ENCODE measurements around the gene TRMT2A.
A peak's percentile ranks its signal among the peaks of the same experiment; 100 is the strongest.

Gene TRMT2A

DNA sequence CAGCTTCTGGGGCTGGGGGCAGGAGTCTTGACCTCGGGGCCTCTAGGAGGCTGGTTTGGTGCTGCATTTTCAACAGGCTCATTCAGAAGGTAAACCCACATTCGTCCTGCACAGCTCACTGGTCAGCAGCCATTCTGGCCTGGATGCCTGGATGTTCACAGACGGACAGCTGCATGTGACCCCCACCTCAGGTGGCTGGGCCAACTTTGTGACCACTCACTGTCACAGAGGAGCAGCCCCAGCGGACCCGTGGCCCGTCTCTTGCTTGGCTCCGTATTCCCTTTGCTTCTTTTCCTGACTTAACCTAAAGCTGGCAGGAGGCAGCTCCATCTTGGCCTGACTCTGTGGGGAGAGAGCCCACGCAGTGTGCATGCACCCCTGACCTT lies 28.8 kb downstream of the TRMT2A start:
- DNase-seq (ENCODE audit: low read depth), result no peak
- no peak overlapping the region for H3K4me3 ChIP-seq (ENCODE audit: low read depth, low read length)
- TF ChIP-seq, protein P1, sequence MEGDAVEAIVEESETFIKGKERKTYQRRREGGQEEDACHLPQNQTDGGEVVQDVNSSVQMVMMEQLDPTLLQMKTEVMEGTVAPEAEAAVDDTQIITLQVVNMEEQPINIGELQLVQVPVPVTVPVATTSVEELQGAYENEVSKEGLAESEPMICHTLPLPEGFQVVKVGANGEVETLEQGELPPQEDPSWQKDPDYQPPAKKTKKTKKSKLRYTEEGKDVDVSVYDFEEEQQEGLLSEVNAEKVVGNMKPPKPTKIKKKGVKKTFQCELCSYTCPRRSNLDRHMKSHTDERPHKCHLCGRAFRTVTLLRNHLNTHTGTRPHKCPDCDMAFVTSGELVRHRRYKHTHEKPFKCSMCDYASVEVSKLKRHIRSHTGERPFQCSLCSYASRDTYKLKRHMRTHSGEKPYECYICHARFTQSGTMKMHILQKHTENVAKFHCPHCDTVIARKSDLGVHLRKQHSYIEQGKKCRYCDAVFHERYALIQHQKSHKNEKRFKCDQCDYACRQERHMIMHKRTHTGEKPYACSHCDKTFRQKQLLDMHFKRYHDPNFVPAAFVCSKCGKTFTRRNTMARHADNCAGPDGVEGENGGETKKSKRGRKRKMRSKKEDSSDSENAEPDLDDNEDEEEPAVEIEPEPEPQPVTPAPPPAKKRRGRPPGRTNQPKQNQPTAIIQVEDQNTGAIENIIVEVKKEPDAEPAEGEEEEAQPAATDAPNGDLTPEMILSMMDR (IDR thresholded peaks at IDR 0.05; ENCODE audit: low read depth, low read length, missing control alignments), result no peak

DNA sequence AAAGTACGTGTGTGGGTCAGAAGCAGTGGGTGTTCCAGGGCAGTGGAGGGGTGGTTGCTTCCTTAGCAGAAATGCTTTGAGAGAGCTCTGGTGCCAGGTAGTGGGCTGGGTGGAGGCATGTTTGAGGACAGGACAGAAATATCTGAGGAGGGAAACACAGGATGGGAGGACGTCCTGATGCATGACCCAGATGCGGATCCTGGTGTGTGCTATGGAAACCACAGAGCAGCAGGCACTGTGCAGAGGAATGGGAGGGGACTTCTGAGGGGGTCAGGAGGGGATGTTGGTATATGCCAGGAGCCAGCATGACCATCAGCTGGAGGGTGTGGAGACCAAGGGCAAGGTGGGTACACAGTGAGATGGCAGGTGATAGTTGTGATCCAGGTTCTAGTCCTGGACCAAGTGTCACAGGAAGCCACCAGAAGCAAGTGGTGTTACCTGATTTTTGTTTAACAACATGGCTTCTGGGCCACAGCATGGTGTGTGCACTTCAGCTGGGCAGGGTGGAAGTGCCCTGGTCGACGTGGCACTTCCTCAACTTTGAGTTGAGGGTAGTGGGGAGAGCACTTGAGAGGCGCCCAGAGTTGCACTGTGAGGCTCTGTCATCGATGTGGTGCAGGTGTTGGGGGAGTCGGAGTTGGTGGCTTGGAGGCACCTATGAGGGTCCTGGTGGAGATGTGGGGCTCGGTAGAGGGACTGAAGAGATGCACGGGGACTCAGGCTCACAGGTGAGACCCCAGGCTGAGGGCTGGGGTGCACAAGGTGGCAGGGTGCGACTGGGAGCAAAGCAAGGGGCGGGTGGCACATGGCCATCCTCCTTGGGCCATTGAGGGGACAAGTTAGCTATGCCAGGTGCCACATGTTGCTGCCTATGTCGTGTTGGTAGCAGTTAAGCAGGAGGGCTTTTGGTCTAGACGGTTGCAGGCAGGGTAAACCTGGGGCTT lies 29.4 kb downstream of the TRMT2A start:
- TF ChIP-seq, protein P1 (IDR thresholded peaks at IDR 0.05; ENCODE audit: low read depth, low read length, missing control alignments), result no peak
- DNase-seq (ENCODE audit: low read depth), result no peak
- H3K4me3 ChIP-seq (ENCODE audit: low read depth, low read length), result no peak overlapping the region

DNA sequence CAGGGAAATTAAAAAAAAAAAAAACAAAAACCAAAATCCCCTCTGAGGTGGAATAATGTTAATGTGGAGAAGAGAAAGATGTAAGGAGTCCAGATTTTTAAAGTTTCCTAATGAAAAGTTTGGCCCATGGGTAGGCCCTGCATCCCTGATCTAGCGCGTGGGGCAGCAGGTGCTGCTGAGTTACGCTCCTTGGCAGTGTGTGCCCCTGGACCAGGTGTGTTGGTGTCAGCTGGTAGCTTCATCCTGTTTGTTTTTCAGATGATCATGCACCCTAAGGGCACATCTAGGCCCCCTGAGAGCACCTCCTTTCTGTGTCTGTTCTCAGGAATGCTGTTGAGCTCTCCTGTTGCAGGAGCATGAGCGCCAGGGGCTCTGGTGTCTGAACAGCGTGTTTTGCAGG lies 30.3 kb downstream of the TRMT2A start:
- TF ChIP-seq, protein P1 (IDR thresholded peaks at IDR 0.05; ENCODE audit: low read depth, low read length, missing control alignments), result no peak
- H3K4me3 ChIP-seq (ENCODE audit: low read depth, low read length), result no peak overlapping the region
- DNase-seq (ENCODE audit: low read depth), result no peak

DNA sequence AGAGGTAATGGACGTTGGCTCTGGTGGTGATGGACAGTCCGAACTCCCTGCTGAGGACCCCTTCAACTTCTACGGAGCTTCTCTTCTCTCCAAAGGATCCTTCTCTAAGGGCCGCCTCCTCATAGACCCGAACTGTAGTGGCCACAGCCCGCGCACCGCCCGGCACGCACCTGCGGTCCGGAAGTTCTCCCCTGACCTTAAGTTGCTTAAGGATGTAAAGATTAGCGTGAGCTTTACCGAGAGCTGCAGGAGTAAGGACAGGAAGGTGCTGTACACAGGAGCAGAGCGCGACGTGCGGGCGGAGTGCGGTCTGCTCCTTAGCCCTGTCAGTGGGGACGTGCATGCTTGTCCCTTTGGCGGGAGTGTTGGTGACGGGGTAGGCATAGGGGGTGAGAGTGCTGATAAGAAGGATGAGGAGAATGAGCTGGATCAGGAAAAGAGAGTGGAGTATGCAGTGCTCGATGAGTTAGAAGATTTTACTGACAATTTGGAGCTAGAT lies 30.9 kb downstream of the TRMT2A start:
- TF ChIP-seq, protein P1 (IDR thresholded peaks at IDR 0.05; ENCODE audit: low read depth, low read length, missing control alignments), result no peak
- H3K4me3 ChIP-seq (ENCODE audit: low read depth, low read length), result no peak overlapping the region
- no peak for DNase-seq (ENCODE audit: low read depth)

DNA sequence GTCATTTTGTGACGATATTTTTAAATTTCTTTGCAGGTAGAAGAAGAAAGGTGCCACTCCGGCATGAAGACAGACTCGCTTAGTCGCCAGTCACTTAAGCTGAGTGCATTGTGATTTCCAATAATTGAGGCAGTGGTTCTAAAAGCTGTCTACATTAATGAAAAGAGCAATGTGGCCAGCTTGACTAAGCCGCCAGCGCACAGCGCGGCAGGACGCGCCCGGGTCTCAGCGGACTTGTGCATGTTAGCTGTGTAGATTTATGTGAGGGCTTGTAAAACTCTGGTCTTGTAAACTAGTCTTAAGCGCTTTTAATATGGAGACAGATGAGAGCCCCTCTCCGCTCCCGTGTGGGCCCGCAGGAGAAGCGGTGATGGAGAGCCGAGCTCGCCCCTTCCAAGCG lies 31.4 kb downstream of the TRMT2A start:
- H3K4me3 ChIP-seq (ENCODE audit: low read depth, low read length), result no peak overlapping the region
- DNase-seq (ENCODE audit: low read depth), result no peak
- TF ChIP-seq, protein P1 (IDR thresholded peaks at IDR 0.05; ENCODE audit: low read depth, low read length, missing control alignments), result no peak

DNA sequence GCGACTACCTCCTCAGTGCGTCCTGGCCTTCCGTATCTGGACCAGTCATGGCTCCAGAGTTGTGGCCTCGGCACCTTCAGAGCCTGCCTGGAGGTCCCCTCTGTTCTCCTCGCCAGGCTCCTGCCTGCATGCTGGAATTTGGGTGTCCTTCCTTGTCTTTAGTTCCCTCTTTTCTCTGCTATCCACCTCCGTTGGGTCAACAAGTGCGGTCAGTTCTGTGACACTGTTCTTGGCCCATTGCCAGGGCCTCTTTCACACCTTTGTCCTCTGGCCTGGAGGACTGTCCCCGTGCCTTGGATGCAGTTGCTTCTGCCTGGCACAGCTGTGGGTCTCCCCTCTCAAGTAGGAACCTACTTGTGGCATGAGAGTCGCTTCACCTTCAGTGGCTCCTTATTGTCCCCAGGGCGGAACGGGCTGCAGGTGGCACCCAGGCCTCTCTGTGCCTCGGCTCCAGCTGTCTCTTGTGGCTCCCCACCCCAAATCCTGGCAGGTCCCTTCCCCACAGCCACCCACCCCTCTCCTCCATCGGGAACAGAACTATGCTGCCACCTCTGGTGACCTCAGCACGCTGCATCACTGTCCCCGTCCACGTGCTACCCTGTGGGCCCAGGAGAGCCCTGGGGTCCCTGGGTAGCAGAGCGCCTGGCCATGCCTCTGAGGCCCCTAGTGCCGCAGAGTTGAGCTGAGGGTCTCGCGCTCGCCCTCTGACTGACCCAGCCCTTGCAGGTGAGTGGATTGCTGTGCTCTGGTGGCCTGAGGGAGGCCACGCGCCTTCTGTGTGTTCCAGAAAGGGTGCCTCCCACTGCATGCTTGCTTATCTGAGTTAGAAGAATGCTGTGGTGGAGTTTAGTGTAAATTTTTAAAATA lies 32.2 kb downstream of the TRMT2A start:
- no peak for DNase-seq (ENCODE audit: low read depth)
- no peak overlapping the region for H3K4me3 ChIP-seq (ENCODE audit: low read depth, low read length)
- TF ChIP-seq, protein P1 (IDR thresholded peaks at IDR 0.05; ENCODE audit: low read depth, low read length, missing control alignments), result peak; percentile 53

All from GM12864 (cell line).